Measurements from ENCODE around the gene STARD4.

GRCh38 chr5:111472579-111472978 is 39.8 kb downstream of the STARD4 start:
- TF ChIP-seq, protein P1, sequence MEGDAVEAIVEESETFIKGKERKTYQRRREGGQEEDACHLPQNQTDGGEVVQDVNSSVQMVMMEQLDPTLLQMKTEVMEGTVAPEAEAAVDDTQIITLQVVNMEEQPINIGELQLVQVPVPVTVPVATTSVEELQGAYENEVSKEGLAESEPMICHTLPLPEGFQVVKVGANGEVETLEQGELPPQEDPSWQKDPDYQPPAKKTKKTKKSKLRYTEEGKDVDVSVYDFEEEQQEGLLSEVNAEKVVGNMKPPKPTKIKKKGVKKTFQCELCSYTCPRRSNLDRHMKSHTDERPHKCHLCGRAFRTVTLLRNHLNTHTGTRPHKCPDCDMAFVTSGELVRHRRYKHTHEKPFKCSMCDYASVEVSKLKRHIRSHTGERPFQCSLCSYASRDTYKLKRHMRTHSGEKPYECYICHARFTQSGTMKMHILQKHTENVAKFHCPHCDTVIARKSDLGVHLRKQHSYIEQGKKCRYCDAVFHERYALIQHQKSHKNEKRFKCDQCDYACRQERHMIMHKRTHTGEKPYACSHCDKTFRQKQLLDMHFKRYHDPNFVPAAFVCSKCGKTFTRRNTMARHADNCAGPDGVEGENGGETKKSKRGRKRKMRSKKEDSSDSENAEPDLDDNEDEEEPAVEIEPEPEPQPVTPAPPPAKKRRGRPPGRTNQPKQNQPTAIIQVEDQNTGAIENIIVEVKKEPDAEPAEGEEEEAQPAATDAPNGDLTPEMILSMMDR (IDR thresholded peaks at IDR 0.05 in 4 of 5, conservative IDR thresholded peaks at IDR 0.05 in 1 of 5) = no peak
- TF ChIP-seq POLR2A (IDR thresholded peaks at IDR 0.05) = no peak

Measured in gastrocnemius medialis (tissue), 4 donors.